SK-N-SH treated with all-trans-retinoic acid at 6 μM for 48 hours (cell line): Measurements from ENCODE around the gene PDE4B.

ENCODE experiments used
- ATAC-seq: fragments of 200-7000 bp; cut with Tn5 transposase; 3 replicates; pipeline ENCODE4 v1.9.1; 2020; ENCODE audit warnings: mild to moderate bottlenecking, moderate library complexity
- ARNTL ChIP-seq: fragments of 450-650 bp; formaldehyde crosslinking; IDR thresholded peaks from 2 replicates; pipeline ENCODE4 v1.5.0; 2020; ENCODE audit warnings: low read depth, mild to moderate bottlenecking, moderate library complexity, borderline replicate concordance
- BACH2 ChIP-seq: fragments of 250-450 bp; sonication (Bioruptor Pico); IDR thresholded peaks from 2 replicates; pipeline ENCODE4 v1.9.0; 2021; ENCODE audit warnings: mild to moderate bottlenecking, borderline replicate concordance
- GLIS3 ChIP-seq: fragments of 250-450 bp; sonication (Bioruptor Pico); IDR thresholded peaks from 2 replicates; pipeline ENCODE4 v1.5.0; 2020; ENCODE audit warnings: mild to moderate bottlenecking, moderate library complexity
- ISL1 ChIP-seq: fragments of 250-450 bp; sonication (Bioruptor Pico); IDR thresholded peaks from 2 replicates; pipeline ENCODE4 v2.1.2; 2022; ENCODE audit warnings: mild to moderate bottlenecking, moderate library complexity
- OSR1 ChIP-seq: fragments of 250-450 bp; sonication (Bioruptor Pico); IDR thresholded peaks from 2 replicates; pipeline ENCODE4 v1.8.0; 2022; ENCODE audit warnings: moderate library complexity, mild to moderate bottlenecking, inconsistent platforms
- PATZ1 ChIP-seq: fragments of 250-450 bp; sonication (Bioruptor Pico); IDR thresholded peaks from 2 replicates; pipeline ENCODE4 v1.8.0; 2020; ENCODE audit warnings: mild to moderate bottlenecking, moderate library complexity, borderline replicate concordance
- POU6F1 ChIP-seq: fragments of 250-450 bp; sonication (Bioruptor Pico); IDR thresholded peaks from 2 replicates; pipeline ENCODE4 v1.8.0; 2021; ENCODE audit warnings: low read depth, mild to moderate bottlenecking, moderate library complexity, borderline replicate concordance
- PPARA ChIP-seq: fragments of 250-450 bp; sonication (Bioruptor Pico); IDR thresholded peaks from 2 replicates; pipeline ENCODE4 v1.5.0; 2020; ENCODE audit warnings: mild to moderate bottlenecking, borderline replicate concordance
- RARB ChIP-seq: fragments of 250-450 bp; sonication (Bioruptor Pico); IDR thresholded peaks from 2 replicates; pipeline ENCODE4 v1.8.0; 2021; ENCODE audit warnings: mild to moderate bottlenecking, moderate library complexity
- SNAI2 ChIP-seq: fragments of 250-450 bp; sonication (Bioruptor Pico); IDR thresholded peaks from 2 replicates; pipeline ENCODE4 v1.5.0; 2020; ENCODE audit warnings: mild to moderate bottlenecking, moderate library complexity
- TCF4 ChIP-seq: fragments of 250-450 bp; sonication (Bioruptor Pico); IDR thresholded peaks from 2 replicates; pipeline ENCODE4 v1.8.0; 2021; ENCODE audit warnings: mild to moderate bottlenecking, moderate library complexity, borderline replicate concordance
- TSHZ2 ChIP-seq: fragments of 250-450 bp; sonication (Bioruptor Pico); IDR thresholded peaks from 2 replicates; pipeline ENCODE4 v1.5.0; 2020; ENCODE audit warnings: mild to moderate bottlenecking, moderate library complexity
- ZC3H10 ChIP-seq: fragments of 250-450 bp; sonication (Bioruptor Pico); IDR thresholded peaks from 2 replicates; pipeline ENCODE4 v1.5.1; 2021; ENCODE audit warnings: mild to moderate bottlenecking, moderate library complexity
- ZFP3 ChIP-seq: fragments of 250-450 bp; sonication (Bioruptor Pico); IDR thresholded peaks from 2 replicates; pipeline ENCODE4 v1.5.0; 2020; ENCODE audit warnings: mild to moderate bottlenecking, moderate library complexity
- ZFP30 ChIP-seq: fragments of 450-650 bp; formaldehyde crosslinking; IDR thresholded peaks from 2 replicates; pipeline ENCODE4 v1.5.0; 2022; ENCODE audit warnings: mild to moderate bottlenecking, moderate library complexity
- ZNF565 ChIP-seq: fragments of 450-650 bp; formaldehyde crosslinking; conservative IDR thresholded peaks from 2 replicates; pipeline ENCODE4 v1.5.0; 2020; ENCODE audit warnings: low read depth, mild to moderate bottlenecking, moderate library complexity
- ZNF70 ChIP-seq: fragments of 450-650 bp; formaldehyde crosslinking; IDR thresholded peaks from 2 replicates; pipeline ENCODE4 v1.5.0; 2020; ENCODE audit warnings: mild to moderate bottlenecking, moderate library complexity
- TF ChIP-seq, protein P1 (sequence below): fragments of 250-450 bp; sonication (Bioruptor Pico); IDR thresholded peaks from 2 replicates; pipeline ENCODE4 v1.5.1; 2020; ENCODE audit warnings: low read depth, mild to moderate bottlenecking, moderate library complexity
- TF ChIP-seq, protein P2 (sequence below): fragments of 250-450 bp; sonication (Bioruptor Pico); IDR thresholded peaks from 2 replicates; pipeline ENCODE4 v1.5.1; 2021; ENCODE audit warnings: mild to moderate bottlenecking, moderate library complexity

PDE4B gene

DNA sequence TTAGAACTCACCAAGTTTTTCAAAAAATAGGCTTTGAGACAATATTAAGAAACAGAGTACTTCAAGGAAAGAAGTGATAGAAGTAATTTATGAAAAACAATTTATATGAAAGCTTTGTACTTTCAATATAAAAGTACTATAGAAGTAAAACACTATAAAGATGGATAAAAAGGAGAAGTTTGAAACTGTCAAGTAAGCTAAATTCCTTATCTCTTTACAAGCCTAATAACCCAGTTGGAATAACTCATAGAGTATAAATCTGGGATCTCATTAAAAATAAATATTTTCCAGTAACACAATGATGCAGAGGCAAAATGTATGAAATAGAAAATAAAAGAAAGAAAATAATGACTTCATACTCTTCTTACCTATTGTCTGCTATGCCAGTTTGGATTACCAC lies 232.5 kb downstream of the PDE4B start:
- TF ChIP-seq ZC3H10 (CRISPR knock-in tag): no peak
- TF ChIP-seq, protein P1, sequence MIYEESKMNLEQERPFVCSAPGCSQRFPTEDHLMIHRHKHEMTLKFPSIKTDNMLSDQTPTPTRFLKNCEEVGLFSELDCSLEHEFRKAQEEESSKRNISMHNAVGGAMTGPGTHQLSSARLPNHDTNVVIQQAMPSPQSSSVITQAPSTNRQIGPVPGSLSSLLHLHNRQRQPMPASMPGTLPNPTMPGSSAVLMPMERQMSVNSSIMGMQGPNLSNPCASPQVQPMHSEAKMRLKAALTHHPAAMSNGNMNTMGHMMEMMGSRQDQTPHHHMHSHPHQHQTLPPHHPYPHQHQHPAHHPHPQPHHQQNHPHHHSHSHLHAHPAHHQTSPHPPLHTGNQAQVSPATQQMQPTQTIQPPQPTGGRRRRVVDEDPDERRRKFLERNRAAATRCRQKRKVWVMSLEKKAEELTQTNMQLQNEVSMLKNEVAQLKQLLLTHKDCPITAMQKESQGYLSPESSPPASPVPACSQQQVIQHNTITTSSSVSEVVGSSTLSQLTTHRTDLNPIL (CRISPR knock-in tag): no peak
- TF ChIP-seq PPARA (CRISPR knock-in tag): no peak
- no peak for ATAC-seq

DNA sequence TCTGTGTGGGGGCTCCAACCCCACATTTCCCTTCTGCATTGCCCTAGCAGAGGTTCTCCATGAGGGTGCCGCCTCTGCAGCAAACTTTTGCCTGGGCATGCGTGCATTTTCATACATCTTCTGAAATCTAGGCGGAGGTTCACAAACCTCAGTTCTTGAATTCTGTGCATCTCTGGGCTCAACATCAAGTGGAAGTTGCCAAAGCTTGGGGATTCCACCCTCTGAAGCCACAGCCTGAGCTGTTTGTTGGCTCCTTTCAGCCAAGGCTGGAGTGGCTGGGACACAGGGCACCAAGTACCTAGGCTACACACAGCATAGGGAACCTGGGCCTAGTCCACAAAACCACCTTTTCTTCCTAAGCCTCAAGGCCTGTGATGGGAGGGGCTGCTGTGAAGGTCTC lies 235.3 kb downstream of the PDE4B start:
- TF ChIP-seq BACH2 (CRISPR knock-in tag) (no peak), ZFP3 (no peak), GLIS3 (CRISPR knock-in tag) (no peak), ISL1 (CRISPR knock-in tag) (no peak), ARNTL (CRISPR knock-in tag) (no peak), ZNF565 (CRISPR knock-in tag) (no peak), TSHZ2 (CRISPR knock-in tag) (no peak)
- no peak for ATAC-seq

DNA sequence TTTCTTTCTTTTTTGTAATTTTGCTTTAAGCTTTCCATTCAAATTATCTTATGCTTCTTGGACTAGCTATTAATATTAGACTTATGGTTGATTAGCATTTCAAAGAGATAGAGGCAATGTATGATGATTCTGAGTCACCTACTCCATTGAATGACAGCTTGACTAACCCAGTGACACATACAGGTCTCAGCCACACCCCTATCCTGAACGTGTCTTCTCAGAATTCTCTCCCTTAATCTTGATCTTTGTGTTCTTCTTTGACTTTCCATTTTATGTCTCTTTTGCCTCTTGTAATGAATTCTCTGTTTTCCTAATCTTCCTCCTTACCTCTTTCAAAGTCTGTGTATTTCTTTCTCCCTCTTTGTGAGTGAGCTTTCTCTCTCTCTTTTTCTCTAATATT lies 241.1 kb downstream of the PDE4B start:
- TF ChIP-seq, protein P2, sequence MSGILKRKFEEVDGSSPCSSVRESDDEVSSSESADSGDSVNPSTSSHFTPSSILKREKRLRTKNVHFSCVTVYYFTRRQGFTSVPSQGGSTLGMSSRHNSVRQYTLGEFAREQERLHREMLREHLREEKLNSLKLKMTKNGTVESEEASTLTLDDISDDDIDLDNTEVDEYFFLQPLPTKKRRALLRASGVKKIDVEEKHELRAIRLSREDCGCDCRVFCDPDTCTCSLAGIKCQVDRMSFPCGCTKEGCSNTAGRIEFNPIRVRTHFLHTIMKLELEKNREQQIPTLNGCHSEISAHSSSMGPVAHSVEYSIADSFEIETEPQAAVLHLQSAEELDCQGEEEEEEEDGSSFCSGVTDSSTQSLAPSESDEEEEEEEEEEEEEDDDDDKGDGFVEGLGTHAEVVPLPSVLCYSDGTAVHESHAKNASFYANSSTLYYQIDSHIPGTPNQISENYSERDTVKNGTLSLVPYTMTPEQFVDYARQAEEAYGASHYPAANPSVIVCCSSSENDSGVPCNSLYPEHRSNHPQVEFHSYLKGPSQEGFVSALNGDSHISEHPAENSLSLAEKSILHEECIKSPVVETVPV (CRISPR knock-in tag): no peak
- no peak for TF ChIP-seq RARB (CRISPR knock-in tag)
- no peak for TF ChIP-seq OSR1 (CRISPR knock-in tag)
- TF ChIP-seq TCF4 (CRISPR knock-in tag): no peak
- TF ChIP-seq POU6F1 (CRISPR knock-in tag): no peak
- no peak for TF ChIP-seq ARNTL (CRISPR knock-in tag)
- no peak for TF ChIP-seq ZC3H10 (CRISPR knock-in tag)
- TF ChIP-seq ISL1 (CRISPR knock-in tag): no peak
- no peak for TF ChIP-seq GLIS3 (CRISPR knock-in tag)
- no peak for TF ChIP-seq ZFP3
- TF ChIP-seq ZNF70 (CRISPR knock-in tag): no peak
- TF ChIP-seq SNAI2 (CRISPR knock-in tag): no peak
- TF ChIP-seq, protein P1 (CRISPR knock-in tag): no peak
- no peak for TF ChIP-seq PATZ1 (CRISPR knock-in tag)
- no peak for TF ChIP-seq ZFP30 (CRISPR knock-in tag)
- ATAC-seq: no peak
